ENCODE results near the gene CKAP5.

The CKAP5 gene

GRCh38 chr11:46766656-46767055, 79.4 kb downstream of the CKAP5 start:
- no peak for DNase-seq (ENCODE audit: low read depth in 2 of 2)

GRCh38 chr11:46762248-46762647, 83.8 kb downstream of the CKAP5 start:
- DNase-seq (ENCODE audit: low read depth in 2 of 2): no peak

GRCh38 chr11:46761807-46762206, 84.3 kb downstream of the CKAP5 start:
- DNase-seq (ENCODE audit: low read depth in 2 of 2): no peak

- no peak for DNase-seq (ENCODE audit: low read depth in 2 of 2)
Observed at GRCh38 chr11:46760429-46761128, 85.5 kb downstream of the CKAP5 start.

- DNase-seq (ENCODE audit: low read depth in 2 of 2): no peak
Observed at GRCh38 chr11:46759196-46759595, 86.9 kb downstream of the CKAP5 start.

- DNase-seq (ENCODE audit: low read depth in 2 of 2): no peak
Observed at GRCh38 chr11:46755962-46756361, 90.1 kb downstream of the CKAP5 start.

- DNase-seq (ENCODE audit: low read depth in 2 of 2): no peak
Observed at GRCh38 chr11:46747150-46747549, 98.9 kb downstream of the CKAP5 start.

- no peak for DNase-seq (ENCODE audit: low read depth in 2 of 2)
Observed at GRCh38 chr11:46745995-46746394, 100.1 kb downstream of the CKAP5 start.

- no peak for DNase-seq (ENCODE audit: low read depth in 2 of 2)
Observed at GRCh38 chr11:46745328-46745727, 100.8 kb downstream of the CKAP5 start.

GRCh38 chr11:46743693-46744339, 102.3 kb downstream of the CKAP5 start:
- DNase-seq (ENCODE audit: low read depth in 2 of 2): no peak

- no peak for DNase-seq (ENCODE audit: low read depth in 2 of 2)
Observed at GRCh38 chr11:46743043-46743442, 103.0 kb downstream of the CKAP5 start.

GRCh38 chr11:46741600-46742484, 104.2 kb downstream of the CKAP5 start:
- DNase-seq (ENCODE audit: low read depth in 2 of 2): no peak

GRCh38 chr11:46738887-46739286, 107.2 kb downstream of the CKAP5 start:
- DNase-seq (ENCODE audit: low read depth in 2 of 2): no peak

- no peak for DNase-seq (ENCODE audit: low read depth in 2 of 2)
Observed at GRCh38 chr11:46737699-46738098, 108.4 kb downstream of the CKAP5 start.

GRCh38 chr11:46736615-46737014, 109.5 kb downstream of the CKAP5 start:
- no peak for DNase-seq (ENCODE audit: low read depth in 2 of 2)

GRCh38 chr11:46736146-46736545, 109.9 kb downstream of the CKAP5 start:
- DNase-seq (ENCODE audit: low read depth in 2 of 2): no peak

GRCh38 chr11:46733234-46733633, 112.8 kb downstream of the CKAP5 start:
- no peak for DNase-seq (ENCODE audit: low read depth in 2 of 2)

- DNase-seq (ENCODE audit: low read depth in 2 of 2): no peak
Observed at GRCh38 chr11:46731545-46731944, 114.5 kb downstream of the CKAP5 start.

- DNase-seq (ENCODE audit: low read depth in 2 of 2): no peak
Observed at GRCh38 chr11:46729110-46730027, 116.7 kb downstream of the CKAP5 start.

- DNase-seq (ENCODE audit: low read depth in 2 of 2): no peak
Observed at GRCh38 chr11:46728659-46729040, 117.4 kb downstream of the CKAP5 start.

GRCh38 chr11:46727952-46728658, 118.0 kb downstream of the CKAP5 start:
- no peak for DNase-seq (ENCODE audit: low read depth in 2 of 2)
